HG02840 (cell line): ENCODE results near the gene ZFYVE26.
"Not testable (repeated sequence)": the region's sequence is repeated elsewhere in the genome, so short reads cannot be mapped to it uniquely, and the experiment has no call there.

Experiments used
- ATAC-seq: cut with Tn5 transposase; IDR thresholded peaks from one replicate; pipeline ENCODE4 v1.9.1; 2021; ENCODE audit warnings: mild to moderate bottlenecking, moderate library complexity, moderate number of reproducible peaks; ENCODE audit not compliant: unreplicated experiment, low FRiP score

The ZFYVE26 gene

DNA sequence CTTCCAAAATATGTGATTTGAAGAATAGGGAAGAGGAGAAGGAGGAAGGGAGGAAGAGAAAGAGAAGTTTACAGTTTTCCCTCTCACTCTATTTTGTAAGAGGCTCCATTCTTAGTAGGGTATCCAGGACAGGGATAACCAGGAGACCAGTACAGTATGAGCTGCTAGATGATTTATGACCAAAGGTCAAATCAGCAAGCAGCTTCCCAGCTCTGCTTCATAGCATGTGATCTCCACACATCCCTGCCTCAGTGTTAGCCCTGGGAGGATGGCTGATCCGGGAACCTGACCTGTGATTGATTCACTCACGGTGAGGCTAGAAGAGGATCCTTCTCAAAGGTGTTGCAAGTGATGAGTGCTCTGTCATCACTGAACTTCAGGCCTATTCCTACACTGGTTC lies 98.1 kb downstream of the ZFYVE26 start:
- no peak for ATAC-seq

DNA sequence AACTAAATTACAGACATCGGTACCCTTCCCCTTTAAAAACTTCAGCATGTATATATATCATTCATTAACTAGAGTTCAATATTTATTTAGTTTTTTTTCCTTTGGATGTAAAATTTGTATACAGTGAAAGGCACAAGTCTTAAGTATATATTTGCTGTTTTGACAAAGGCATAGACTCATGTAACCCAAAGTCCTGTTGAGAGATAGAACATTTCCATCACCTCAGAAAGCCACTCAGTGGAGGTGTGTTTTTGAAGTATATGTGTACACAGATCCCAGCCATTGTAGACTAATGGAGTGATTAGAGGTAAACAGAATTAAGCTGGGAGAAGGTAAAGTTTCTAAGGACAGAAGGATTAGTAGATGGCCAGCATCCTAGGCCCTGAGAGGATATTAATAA lies 99.3 kb downstream of the ZFYVE26 start:
- ATAC-seq, result no peak

DNA sequence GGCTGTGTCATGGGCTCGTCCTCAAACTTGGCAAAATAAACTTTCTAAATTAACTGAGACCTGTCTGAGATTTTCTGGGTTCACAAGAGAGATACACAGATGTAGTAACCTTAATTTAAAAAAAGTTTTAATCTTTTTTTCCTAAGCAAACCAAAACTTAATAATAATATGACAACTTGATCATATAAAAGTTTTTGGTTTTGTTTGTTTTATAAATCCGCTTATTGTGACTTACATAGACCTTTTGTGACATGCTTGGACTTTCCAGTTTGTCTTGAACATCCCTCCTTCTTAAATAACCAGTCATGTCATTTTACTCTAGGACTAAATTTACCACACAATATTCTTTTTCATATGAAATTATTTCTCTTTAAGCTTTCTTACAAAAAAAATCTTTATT lies 106.2 kb downstream of the ZFYVE26 start:
- ATAC-seq, result no peak

DNA sequence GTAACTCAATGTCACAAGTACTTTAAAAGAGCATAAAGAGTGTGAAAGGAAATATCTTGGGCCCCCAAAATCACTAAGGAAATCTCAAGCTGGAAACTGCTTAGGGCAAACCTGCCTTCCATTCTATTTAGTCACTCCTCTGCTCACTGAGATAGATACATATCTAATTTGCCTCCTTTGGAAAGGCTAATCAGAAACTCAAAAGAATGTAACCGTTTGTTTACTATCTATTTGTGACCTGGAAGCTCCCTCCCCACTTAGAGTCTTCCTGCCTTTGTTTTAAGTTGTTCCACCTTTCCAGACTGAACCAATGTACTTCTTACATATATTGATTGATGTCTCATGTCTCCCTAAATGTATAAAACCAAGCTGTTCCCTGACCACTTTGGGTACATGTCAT lies 106.6 kb downstream of the ZFYVE26 start:
- ATAC-seq, result not testable (repeated sequence)

DNA sequence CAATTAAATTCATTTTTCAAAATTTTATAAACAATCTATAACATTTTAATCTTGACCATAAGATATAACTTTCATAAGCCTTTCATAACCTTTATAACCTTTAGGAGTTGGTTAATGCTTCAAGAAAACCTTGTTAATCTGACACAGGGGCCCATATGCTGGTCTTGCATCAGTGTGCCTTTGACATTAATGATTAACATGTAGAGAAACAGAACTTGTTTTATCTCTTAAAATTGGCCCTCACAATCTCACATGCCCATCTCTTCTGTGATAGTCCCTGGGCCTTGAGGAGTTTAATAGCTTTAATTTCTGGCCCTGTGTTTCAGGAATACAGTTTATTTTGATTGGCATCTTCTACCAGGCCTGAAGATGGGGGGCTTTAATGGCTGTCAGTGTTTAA lies 107.0 kb downstream of the ZFYVE26 start:
- ATAC-seq, result not testable (repeated sequence)

DNA sequence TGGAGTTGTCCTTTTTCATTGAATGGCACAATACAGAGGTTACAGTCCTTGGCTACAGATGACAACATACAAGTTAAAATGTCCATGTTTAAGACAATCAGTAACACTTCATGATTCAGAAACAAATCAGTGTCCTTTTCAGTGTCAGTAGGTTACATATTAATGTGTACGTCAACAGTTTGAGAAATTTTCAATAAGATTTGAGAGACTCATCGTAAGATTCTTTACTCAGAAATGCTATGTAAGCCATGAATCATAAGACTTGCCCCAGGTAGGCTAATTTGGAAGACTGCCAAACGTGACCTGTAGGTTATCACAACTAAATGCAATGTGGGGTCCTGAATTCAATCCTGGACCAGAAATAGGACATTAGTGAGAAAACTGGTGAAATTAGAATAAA lies 111.2 kb downstream of the ZFYVE26 start:
- ATAC-seq, result no peak

DNA sequence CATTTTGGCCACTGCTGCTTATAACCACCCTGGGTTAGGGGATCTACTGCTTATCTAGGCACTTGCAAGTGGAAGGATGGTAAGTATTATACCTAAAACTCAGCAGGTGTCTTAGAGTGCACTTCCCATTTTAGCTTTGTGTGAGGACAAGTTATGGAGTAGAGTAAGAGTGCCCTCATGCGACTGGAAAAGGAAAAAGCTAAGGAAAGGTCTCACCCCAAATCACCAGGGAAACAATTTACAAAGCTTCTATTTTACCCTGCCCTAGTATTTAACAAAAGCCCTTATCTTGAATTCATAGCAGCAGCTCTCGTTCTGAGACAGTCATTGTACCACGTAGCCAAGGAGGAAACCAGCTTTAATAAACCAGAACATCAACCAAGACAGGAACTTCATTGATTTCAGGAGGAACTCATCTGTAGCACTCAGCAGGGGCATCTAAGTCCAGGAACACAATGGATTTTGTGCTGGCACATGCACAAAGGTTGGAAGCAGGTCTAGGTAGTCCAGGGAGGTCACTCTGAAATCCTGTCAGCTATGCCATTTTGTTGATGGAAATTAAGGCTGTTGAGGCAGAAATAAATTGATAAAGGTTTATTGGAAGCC lies 111.8 kb downstream of the ZFYVE26 start:
- ATAC-seq, result no peak

DNA sequence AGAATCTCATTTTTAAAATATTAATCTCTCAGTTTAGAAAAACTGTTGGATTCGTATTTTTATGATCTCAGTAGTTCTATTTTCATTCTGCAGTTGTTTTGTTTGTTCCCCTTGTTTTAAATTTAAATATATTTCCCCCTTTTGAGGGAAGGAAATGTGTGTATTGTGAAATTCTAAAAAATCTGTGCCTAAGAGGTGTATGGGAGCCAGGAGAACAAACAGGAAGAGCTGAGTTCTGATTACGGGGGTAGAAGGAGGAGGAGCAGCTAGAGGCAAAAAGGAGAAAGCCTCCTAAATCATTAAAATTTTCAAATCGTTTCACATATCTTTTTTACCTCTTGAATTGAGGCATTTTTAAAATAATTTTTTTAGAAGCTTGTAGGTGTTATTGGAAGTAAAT lies 112.4 kb downstream of the ZFYVE26 start:
- ATAC-seq, result no peak

DNA sequence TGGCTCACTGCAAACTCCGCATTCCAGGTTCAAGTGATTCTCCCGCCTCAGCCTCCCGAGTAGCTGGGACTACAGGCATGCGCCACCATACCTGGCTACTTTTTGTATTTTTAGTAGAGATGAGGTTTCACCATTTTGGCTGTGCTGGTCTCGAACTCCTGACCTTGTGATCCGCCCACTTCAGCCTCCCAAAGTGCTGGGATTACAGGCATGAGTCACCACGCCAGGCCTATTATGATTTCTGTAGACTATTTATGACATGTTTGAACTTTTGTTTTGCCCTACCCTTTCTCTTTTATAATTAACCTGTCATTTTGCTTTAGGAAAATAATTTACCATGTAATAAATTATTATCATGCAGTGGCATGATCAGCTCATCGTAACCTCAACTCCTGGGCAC lies 114.9 kb downstream of the ZFYVE26 start, which contains the start of gene RDH12:
Gene RDH12 (plus strand): TSS at position 395 of the 400 bp plus-strand sequence. CDS start 20,757 bp downstream, outside the sequence.
- not testable (repeated sequence) for ATAC-seq

DNA sequence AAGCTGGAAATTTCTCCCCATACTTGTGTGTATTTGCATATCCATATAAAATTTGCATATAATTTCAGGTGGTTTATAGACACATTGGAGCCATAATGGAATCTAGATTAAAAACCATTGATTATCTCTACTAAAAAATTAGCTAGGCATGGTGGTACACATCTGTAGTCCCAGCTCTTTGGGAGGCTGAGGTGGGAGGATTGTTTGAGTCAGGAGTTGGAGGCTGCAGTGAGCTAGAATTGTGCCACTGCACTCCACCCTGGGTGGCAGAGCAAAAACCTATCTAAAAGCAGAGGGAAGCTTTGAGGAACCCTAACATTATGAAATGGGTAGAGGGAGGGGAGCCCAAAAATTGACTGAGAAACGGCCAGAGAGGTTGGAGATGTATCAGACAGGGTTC lies 118.2 kb downstream of the ZFYVE26 start:
- no peak for ATAC-seq

DNA sequence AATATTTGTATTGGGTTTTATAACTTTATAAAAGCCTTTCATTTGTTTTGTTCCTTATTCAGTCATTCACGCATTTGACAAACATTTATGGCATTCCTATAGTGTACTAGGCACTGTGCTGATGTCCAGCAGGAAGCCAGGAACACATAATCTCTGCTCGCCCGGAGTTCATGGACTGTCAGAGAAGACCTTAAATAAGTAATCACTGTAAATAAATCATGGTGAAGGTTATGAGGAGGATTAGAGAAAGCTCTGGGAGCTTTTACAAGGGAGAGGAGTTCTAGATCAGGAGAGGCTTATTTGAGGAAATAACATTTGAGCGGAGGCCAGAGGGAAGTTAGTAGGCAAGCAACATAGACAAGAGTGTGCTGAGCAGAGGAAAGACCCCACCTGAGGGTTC lies 119.4 kb downstream of the ZFYVE26 start:
- no peak for ATAC-seq
